Central memory CD8-positive, alpha-beta T cell (primary cell): ENCODE results near the gene ALDH7A1.

ENCODE experiments used
- ATAC-seq: fragments of 150-1000 bp; cut with Tn5 transposase; replicated peaks from 2 replicates; pipeline ENCODE4 v1.10.0; 2022; ENCODE audit warnings: mild to moderate bottlenecking, moderate FRiP score, moderate number of reproducible peaks; ENCODE audit not compliant: poor library complexity, severe bottlenecking; ENCODE audit errors: extremely low read depth
- DNase-seq, 2 donors: peaks; one replicate each; pipeline ENCODE4 v3.0.0; 2021; ENCODE audit warnings: low spot score in 2 of 2
- H3K27ac Mint-ChIP-seq: one replicate; pipeline ENCODE4 v1.8.0; 2022; ENCODE audit warnings: low read depth, mild to moderate bottlenecking, moderate library complexity, mixed read lengths
- H3K27me3 Mint-ChIP-seq: one replicate; pipeline ENCODE4 v1.8.0; 2022; ENCODE audit warnings: mixed read lengths
- H3K36me3 Mint-ChIP-seq: one replicate; pipeline ENCODE4 v1.8.0; 2022; ENCODE audit warnings: mild to moderate bottlenecking, moderate library complexity, mixed read lengths; ENCODE audit not compliant: insufficient read depth
- H3K4me1 Mint-ChIP-seq: one replicate; pipeline ENCODE4 v1.8.0; 2022; ENCODE audit warnings: mixed read lengths
- H3K4me3 Mint-ChIP-seq: one replicate; pipeline ENCODE4 v1.8.0; 2022; ENCODE audit warnings: mild to moderate bottlenecking, moderate library complexity, mixed read lengths
- H3K9me3 Mint-ChIP-seq: one replicate; pipeline ENCODE4 v1.8.0; 2022; ENCODE audit warnings: mixed read lengths

ALDH7A1 gene

GRCh38 chr5:126509339-126509738 is 85.7 kb downstream of the ALDH7A1 start:
- no peak overlapping the region for H3K4me3 Mint-ChIP-seq
- H3K9me3 Mint-ChIP-seq: no peaks in the 10 kb centered on the region
- H3K36me3 Mint-ChIP-seq: no peaks in the 10 kb centered on the region
- DNase-seq: no peak
- ATAC-seq: no peak
- H3K27ac Mint-ChIP-seq: no peak overlapping the region
- H3K4me1 Mint-ChIP-seq: peaks cover 10% of the 10 kb centered on the region
- no peaks in the 10 kb centered on the region for H3K27me3 Mint-ChIP-seq

GRCh38 chr5:126508962-126509279 is 86.1 kb downstream of the ALDH7A1 start:
- Mint-ChIP-seq H3K27ac (peak overlapping the region; percentile 76), H3K9me3 (no peaks in the 10 kb centered on the region), H3K4me3 (peak overlapping the region; percentile 50), H3K27me3 (no peaks in the 10 kb centered on the region), H3K4me1 (peaks cover 10% of the 10 kb centered on the region), H3K36me3 (no peaks in the 10 kb centered on the region)
- ATAC-seq (no peak), DNase-seq (no peak)

GRCh38 chr5:126508251-126508961 is 86.6 kb downstream of the ALDH7A1 start:
- no peak for ATAC-seq
- H3K4me3 Mint-ChIP-seq: peak overlapping the region; percentile 50
- no peaks in the 10 kb centered on the region for H3K27me3 Mint-ChIP-seq
- H3K36me3 Mint-ChIP-seq: no peaks in the 10 kb centered on the region
- no peaks in the 10 kb centered on the region for H3K9me3 Mint-ChIP-seq
- peak overlapping the region; percentile 76 for H3K27ac Mint-ChIP-seq
- H3K4me1 Mint-ChIP-seq: peaks cover 10% of the 10 kb centered on the region
- DNase-seq: no peak

- Mint-ChIP-seq H3K27ac (no peak overlapping the region), H3K4me1 (peaks cover 10% of the 10 kb centered on the region), H3K4me3 (no peak overlapping the region), H3K36me3 (peaks cover 2% of the 10 kb centered on the region), H3K27me3 (no peaks in the 10 kb centered on the region), H3K9me3 (no peaks in the 10 kb centered on the region)
- no peak for ATAC-seq
- DNase-seq: no peak
Observed at GRCh38 chr5:126506079-126506478, 88.9 kb downstream of the ALDH7A1 start.

- no peak for DNase-seq
- no peak for ATAC-seq
- Mint-ChIP-seq H3K4me1 (peaks cover 3% of the 10 kb centered on the region), H3K4me3 (no peak overlapping the region), H3K9me3 (no peaks in the 10 kb centered on the region), H3K27me3 (no peaks in the 10 kb centered on the region), H3K36me3 (peaks cover 2% of the 10 kb centered on the region), H3K27ac (no peak overlapping the region)
Observed at GRCh38 chr5:126503602-126504104, 91.4 kb downstream of the ALDH7A1 start.

- Mint-ChIP-seq H3K27me3 (no peaks in the 10 kb centered on the region), H3K36me3 (peaks cover 2% of the 10 kb centered on the region), H3K9me3 (no peaks in the 10 kb centered on the region), H3K27ac (no peak overlapping the region), H3K4me3 (no peak overlapping the region), H3K4me1 (no peaks in the 10 kb centered on the region)
- DNase-seq: no peak
- ATAC-seq: no peak
Observed at GRCh38 chr5:126501448-126501847, 93.6 kb downstream of the ALDH7A1 start.

- H3K4me3 Mint-ChIP-seq: no peak overlapping the region
- no peaks in the 10 kb centered on the region for H3K4me1 Mint-ChIP-seq
- no peaks in the 10 kb centered on the region for H3K9me3 Mint-ChIP-seq
- DNase-seq (peak in 1 of 2 donors; percentile 11), ATAC-seq (peak; percentile 52)
- H3K27ac Mint-ChIP-seq: no peak overlapping the region
- no peaks in the 10 kb centered on the region for H3K27me3 Mint-ChIP-seq
- H3K36me3 Mint-ChIP-seq: peaks cover 2% of the 10 kb centered on the region
Observed at GRCh38 chr5:126499853-126500342, 95.1 kb downstream of the ALDH7A1 start.

GRCh38 chr5:126499278-126499677 is 95.7 kb downstream of the ALDH7A1 start:
- H3K27ac Mint-ChIP-seq: no peak overlapping the region
- DNase-seq: no peak

GRCh38 chr5:126497506-126497905 is 97.5 kb downstream of the ALDH7A1 start:
- no peak overlapping the region for H3K4me3 Mint-ChIP-seq
- no peaks in the 10 kb centered on the region for H3K9me3 Mint-ChIP-seq
- no peaks in the 10 kb centered on the region for H3K4me1 Mint-ChIP-seq
- peaks cover 2% of the 10 kb centered on the region for H3K36me3 Mint-ChIP-seq
- no peak for DNase-seq
- no peaks in the 10 kb centered on the region for H3K27me3 Mint-ChIP-seq
- ATAC-seq: no peak
- no peak overlapping the region for H3K27ac Mint-ChIP-seq

More at GRCh38 chr5:126499278-126499677, 95.7 kb downstream of the ALDH7A1 start:
- Mint-ChIP-seq H3K36me3 (peaks cover 2% of the 10 kb centered on the region), H3K9me3 (no peaks in the 10 kb centered on the region), H3K4me3 (no peak overlapping the region), H3K27me3 (no peaks in the 10 kb centered on the region), H3K4me1 (no peaks in the 10 kb centered on the region)
- ATAC-seq: no peak

GRCh38 chr5:126494393-126494792 is 100.6 kb downstream of the ALDH7A1 start:
- ATAC-seq: no peak
- DNase-seq: no peak
- Mint-ChIP-seq H3K9me3 (no peaks in the 10 kb centered on the region), H3K27ac (no peak overlapping the region), H3K4me1 (no peaks in the 10 kb centered on the region), H3K27me3 (no peaks in the 10 kb centered on the region), H3K36me3 (peaks cover 12% of the 10 kb centered on the region), H3K4me3 (no peak overlapping the region)

GRCh38 chr5:126492939-126493338 is 102.1 kb downstream of the ALDH7A1 start:
- Mint-ChIP-seq H3K27ac (no peak overlapping the region), H3K4me1 (no peaks in the 10 kb centered on the region)
- no peak for DNase-seq

GRCh38 chr5:126490167-126490940 is 104.7 kb downstream of the ALDH7A1 start:
- Mint-ChIP-seq H3K4me1 (no peaks in the 10 kb centered on the region), H3K9me3 (no peaks in the 10 kb centered on the region), H3K36me3 (peaks cover 34% of the 10 kb centered on the region), H3K4me3 (no peak overlapping the region), H3K27me3 (no peaks in the 10 kb centered on the region), H3K27ac (no peak overlapping the region)
- DNase-seq (no peak), ATAC-seq (no peak)

More at GRCh38 chr5:126492939-126493338, 102.1 kb downstream of the ALDH7A1 start:
- Mint-ChIP-seq H3K27me3 (no peaks in the 10 kb centered on the region), H3K9me3 (no peaks in the 10 kb centered on the region), H3K4me3 (no peak overlapping the region), H3K36me3 (peaks cover 21% of the 10 kb centered on the region)
- ATAC-seq: no peak
